Ovary (tissue), 3 donors: ENCODE data around the gene THSD7A.

Experiments used
- CTCF ChIP-seq, 3 donors: fragments of 450-650 bp in 2 of 3; fragments of 200-600 bp in 1 of 3; IDR thresholded peaks; one replicate each; pipeline versions ENCODE4 v1.5.1 to v1.8.0; 2016 to 2022; ENCODE audit warnings: antibody characterized with exemption in 3 of 3, mild to moderate bottlenecking in 1 of 3
- EP300 ChIP-seq: sonication (generic); formaldehyde crosslinking; IDR thresholded peaks from one replicate; pipeline ENCODE4 v1.6.1; 2017; ENCODE audit warnings: antibody characterized with exemption
- POLR2A ChIP-seq: fragments of 450-650 bp; IDR thresholded peaks from one replicate; pipeline ENCODE4 v1.6.1; 2017; ENCODE audit warnings: antibody characterized with exemption, mild to moderate bottlenecking, moderate library complexity
- donor health status: DM: no; HTN: no; CAD: no.

DNA sequence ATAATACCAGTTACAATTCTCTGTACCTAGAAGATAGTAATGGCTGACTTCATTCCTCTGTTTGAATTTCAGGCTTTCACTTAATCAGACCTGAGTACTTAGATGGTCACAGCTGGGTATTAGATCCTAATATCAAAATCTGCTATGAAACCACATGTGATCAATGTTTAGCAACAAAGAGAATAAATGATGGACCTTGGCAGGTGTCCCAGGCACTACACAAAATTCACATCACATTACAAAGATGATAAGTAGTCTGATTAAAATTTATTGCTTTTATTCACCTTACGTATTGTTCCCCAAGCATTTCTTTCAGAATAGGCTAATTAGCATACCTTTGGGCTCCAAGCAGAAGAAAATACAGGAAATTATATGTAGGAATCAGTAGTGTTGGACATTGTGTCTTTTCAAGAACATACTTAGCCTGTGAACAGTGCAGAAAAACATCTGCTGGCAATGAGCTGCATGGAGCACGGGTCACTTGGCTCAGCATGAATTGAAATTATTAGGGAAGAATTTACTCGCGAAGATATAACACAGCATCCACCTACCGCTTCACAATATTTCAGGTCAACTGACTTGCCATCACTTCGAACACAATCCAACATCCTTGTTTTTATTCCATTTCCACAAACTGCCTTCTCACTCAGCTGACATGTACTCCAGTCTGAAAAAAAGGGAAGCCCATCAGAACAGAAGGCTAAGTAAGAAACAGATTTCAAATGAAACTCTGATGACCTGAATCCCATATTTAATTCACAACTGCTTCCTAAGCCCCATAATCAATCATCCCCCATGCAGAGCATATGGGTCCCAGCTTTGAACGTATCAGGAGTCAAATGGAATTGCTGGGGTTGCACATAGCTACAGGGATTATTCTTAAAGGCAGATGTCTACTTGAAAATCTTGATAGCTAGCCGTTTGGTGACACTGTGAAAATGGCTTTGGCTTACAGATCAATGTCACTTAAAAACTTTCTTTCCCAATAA, 421.0 kb downstream of the THSD7A start:
- TF ChIP-seq CTCF (IDR thresholded peaks at IDR 0.05): no peak
- no peak for TF ChIP-seq POLR2A
- no peak for TF ChIP-seq EP300
